ENCODE data around the gene AGMO.

DNA sequence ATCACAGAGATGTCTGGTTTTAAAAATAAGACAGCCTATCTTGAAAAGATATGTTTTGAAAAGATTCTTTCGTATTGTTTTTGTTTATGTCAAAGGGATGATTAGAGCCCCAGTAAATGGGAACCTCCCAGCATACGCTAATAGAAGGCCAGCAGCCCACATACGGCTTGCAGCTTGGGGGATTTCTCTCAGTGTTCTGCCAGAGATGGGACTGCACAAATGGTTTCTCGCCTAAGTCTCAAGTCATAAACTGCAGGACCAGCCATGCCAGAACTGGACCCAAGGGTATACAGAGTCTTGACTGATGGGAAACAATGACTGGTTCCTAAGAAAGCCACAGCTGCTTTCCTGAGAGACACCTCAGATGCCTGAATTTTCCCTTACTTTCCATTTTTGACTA, 352.4 kb downstream of the AGMO start:
- TF ChIP-seq RAD21 (IDR thresholded peaks at IDR 0.05 in 1 of 2, conservative IDR thresholded peaks at IDR 0.05 in 1 of 2; ENCODE audit: low read depth in 2 of 2, low read length in 2 of 2), result no peak
- no peak for TF ChIP-seq POLR2A (IDR thresholded peaks at IDR 0.05; ENCODE audit: control extremely low read depth in 1 of 2, low read depth in 2 of 2, low read length in 2 of 2)
- TF ChIP-seq SIN3A (conservative IDR thresholded peaks at IDR 0.05 in 1 of 2, IDR thresholded peaks at IDR 0.05 in 1 of 2; ENCODE audit: low read depth in 1 of 2, low read length in 2 of 2), result no peak
